ENCODE measurements around the gene LYST.
A peak's percentile ranks its signal among the peaks of the same experiment; 100 is the strongest.
"Not testable (repeated sequence)": the region's sequence is repeated elsewhere in the genome, so short reads cannot be mapped to it uniquely, and the experiment has no call there.

LYST gene

GRCh38 chr1:235858766-235859165 is 7.9 kb downstream of the LYST start:
- no peak for DNase-seq

GRCh38 chr1:235857756-235858155 is 8.9 kb downstream of the LYST start:
- no peak for DNase-seq

DNA sequence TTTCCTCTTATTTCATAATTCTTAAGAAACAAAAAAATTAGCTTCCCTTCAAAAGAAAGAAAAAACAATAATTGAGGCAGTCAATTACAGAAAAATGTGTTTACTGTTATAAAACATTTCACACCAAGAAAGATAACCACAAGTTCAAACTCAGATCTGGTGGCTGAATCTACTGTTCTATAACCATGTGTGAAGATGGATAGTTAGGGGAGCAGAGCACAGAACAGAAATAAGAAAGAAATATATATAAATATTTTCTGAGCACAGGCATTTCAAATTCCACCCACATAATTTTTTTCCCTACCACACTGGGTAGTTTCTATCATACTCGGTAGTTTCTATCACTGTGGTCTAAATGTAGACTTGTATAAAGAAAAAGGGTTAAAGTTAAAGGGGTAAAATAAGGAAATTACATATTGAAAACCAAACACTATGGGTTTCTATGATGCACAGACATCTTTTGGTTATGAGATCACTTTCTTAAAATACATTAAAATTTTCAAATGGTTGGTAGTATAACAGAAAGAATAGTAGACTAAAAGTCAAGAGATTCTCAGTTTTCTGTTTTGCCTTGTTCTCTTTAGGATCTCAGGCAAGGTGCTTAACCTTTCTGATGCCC is 10.8 kb downstream of the LYST start:
- no peak for DNase-seq

- DNase-seq = no peak
Measured at GRCh38 chr1:235854347-235854746, 12.4 kb downstream of the LYST start.

DNA sequence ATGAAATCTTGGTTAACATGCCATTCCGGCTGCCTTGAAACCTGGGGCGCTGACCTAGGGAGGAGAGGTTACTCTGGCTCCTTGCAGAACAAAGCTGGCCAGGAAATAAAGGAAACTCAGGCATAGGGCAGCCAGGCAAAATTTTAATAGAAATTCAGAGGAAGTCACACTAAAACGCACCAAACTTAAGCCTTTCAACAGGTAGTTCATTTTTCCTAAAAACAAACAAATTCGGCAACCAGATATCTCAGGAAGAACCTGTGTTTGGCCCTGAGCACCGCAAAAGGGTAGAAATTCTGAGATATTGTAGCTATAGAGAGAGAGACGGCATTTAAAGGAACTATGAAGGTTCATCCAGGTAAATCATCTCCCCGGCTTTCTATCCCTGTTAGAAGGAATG is 13.1 kb downstream of the LYST start:
- no peak for DNase-seq

DNA sequence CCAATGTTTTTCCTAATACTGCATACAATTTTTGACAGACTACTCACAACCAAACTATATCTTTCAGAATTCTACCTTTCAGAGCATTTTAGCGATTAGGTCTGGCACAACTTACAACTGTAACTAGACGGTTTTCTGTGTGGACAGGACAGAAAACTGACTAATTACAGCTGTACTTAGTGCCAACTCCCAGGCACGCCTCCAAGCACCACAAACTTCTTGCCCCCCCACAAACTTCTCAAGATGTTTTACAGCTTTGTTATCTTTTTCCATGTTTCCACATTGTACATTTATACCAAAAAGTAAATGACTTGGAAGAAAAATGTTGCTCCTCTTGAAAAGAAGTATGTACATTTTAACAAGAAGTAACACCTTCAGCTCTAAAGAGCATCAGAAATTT is 13.8 kb downstream of the LYST start:
- DNase-seq = no peak

DNA sequence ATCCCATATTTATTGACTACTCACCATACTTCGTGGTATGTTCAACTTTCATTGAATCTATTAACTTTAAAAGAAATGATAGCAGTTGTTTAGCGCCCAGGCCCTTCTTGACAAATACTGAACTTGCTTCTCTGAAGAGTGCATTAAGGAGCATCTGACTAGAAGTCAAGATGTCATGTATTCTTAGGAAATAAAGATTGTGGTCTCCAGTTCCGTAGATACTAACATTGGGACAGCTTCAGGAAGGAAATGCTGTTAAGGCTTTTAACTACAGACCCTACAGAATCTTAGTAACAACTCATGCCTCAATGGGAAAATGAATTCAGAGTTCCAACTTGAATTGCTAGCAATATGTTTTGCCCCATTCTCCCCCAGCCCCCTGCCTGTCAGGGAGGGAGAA is 14.8 kb downstream of the LYST start:
- DNase-seq = no peak

DNA sequence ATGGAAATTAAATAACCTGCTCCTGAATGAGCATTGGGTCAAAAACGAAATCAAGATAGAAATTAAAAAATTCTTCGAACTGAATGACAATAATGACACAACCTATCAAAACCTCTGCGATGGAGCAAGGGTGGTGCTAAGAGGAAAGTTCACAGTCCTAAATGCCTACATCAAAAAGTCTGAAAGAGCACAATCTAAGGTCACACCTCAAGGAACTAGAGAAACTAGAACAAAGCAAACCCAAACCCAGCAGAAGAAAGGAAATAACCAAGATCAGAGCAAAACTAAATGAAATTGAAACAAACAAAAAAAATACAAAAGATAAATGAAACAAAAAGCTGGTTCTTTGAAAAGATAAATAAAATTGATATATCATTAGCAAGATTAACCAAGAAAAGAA is 18.5 kb downstream of the LYST start:
- not testable (repeated sequence) for DNase-seq

- DNase-seq = not testable (repeated sequence)
Measured at GRCh38 chr1:235845656-235846107, 21.0 kb downstream of the LYST start.

- DNase-seq = no peak
Measured at GRCh38 chr1:235844776-235845175, 21.9 kb downstream of the LYST start.

GRCh38 chr1:235843461-235843961 is 23.2 kb downstream of the LYST start:
- DNase-seq = no peak

DNA sequence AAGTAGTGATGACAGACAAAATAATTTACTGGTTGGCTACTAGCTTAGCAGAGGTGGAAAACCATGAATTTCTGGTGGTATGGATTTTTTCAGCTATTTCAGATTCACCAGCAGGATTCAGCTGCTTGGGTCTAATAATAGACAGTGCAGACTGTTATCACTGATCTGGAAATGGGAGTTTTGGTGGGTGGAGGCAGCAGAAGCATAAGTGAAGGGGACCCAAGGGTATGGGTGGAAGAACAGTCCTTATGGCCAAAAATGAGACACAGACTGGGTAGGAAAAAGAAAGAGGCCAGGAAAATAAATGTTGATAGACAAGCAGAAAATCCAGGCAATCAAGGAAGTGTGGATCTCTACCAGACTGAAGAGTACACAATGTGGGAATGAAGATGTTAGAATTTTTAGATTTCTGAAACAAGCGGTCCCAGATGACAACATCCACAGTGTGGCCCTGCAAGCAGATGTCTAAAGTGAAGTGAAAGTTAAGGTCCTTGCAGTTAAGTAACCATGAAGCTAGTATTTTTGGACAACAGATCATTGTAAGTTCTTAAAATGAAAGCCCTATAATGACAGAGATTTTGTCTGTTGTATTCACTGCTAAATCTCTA is 24.7 kb downstream of the LYST start:
- no peak for DNase-seq

DNA sequence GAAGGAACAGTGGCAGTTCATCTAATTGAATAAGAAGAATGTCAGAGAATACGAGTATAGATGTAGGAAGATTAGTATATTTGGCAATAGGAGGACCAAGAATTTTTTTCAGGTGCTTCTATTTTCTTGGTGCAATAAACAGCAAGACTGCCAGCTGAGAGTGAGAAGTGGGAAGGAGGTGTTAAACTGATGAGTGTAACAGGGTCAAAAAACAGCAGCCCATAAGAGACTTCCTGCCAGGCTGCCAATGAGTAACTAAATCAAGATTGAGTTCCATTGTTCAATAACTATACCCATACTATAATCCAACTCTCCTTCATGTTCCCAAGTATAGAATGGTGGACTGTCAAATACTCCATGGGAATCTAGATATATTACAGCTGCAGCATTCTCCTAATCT is 28.7 kb downstream of the LYST start:
- no peak for DNase-seq

DNA sequence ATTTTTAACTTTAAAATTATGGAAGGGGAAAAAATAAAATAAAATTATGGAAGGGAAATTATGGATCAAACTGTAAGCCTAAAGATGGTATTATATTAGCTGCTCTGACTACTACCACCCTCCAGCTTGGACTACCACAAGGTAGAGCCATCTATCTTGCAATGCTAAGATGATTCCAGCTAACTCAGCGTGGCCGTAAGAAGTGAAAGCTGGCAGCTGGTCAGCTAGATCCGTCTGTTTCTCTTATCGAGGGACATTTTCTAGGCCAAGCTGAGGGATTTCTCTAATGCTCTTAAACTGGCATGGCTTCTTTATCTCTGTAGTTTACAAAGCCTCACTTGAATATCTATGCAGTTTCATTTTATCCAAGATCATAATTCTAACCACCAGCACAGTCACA is 31.5 kb downstream of the LYST start:
- DNase-seq = no peak

DNA sequence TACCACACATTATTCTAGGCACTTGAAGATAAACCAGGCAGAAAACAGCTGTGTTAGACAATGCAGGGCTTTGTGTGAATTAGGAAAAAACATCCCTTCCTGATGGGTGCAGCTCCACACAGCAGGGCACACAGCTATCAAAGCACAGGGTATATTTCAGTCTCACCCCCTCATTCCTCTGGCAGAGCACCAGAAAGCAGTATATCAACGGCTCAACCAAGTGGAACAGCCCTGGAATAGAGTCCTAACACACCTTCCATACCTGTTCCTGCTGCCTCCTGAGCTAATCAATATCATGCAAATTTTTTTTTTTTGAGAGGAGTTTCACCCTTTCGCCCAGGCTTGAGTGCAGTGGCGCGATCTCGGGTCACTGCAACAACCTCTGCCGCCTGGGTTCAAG is 32.1 kb downstream of the LYST start:
- DNase-seq = no peak

- DNase-seq = no peak
Measured at GRCh38 chr1:235832011-235832410, 34.7 kb downstream of the LYST start.

- DNase-seq = peak; percentile 23 to 34
Measured at GRCh38 chr1:235831148-235831547, 35.6 kb downstream of the LYST start.

DNA sequence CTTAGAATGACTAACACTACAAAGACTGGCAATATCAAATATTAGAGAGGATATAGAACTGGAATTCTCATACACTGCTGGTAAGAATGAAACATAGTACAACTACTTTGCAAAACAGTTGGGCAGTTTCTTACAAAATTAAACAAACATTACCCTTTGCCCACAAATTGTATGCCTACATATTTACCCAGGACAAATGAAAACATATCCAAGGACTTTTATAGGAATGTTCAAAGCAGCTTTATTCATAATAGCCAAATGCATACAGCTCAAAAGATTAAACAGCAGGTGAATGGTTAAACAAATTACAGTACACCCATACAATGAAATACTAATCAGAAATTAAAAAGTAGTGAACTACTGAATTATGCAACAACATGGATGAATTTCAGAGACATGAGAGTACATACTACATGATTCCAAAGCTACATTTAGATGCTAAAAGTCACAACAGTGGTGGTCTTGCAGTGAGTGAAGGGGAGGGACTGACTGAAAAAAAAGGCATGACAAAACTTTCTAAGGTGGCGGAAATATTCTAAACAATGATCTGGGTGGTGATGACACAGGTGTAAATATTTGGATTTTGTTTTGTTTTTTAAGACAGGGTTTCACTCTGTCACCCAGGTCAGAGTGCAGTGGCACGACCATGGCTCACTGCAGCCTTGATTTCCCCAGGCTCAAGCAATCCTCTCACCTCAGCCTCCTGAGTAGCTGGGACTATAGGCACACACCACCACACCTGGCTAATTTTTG is 40.4 kb downstream of the LYST start:
- no peak for DNase-seq

- DNase-seq = no peak
Measured at GRCh38 chr1:235825229-235825628, 41.5 kb downstream of the LYST start.

- DNase-seq = no peak
Measured at GRCh38 chr1:235823684-235824083, 43.0 kb downstream of the LYST start.

DNA sequence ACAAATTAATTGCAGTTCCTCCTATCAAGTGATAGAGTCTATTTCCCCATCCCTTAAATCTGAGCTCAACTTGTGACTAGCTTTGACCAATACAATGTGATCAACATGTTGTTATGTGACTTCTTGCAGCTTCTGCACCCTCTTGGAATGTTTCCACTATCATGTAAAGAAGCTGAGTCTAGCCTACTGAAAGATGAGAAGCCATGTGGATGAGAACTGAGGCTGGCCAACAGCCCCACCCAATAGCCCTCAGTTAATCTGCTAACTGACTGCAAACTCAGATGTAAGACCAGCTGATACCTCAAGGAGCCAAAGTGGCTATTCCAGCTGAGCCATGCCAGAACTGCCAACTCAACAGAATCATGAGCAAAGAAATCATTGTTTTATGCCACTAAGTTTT is 44.0 kb downstream of the LYST start:
- no peak for DNase-seq

DNA sequence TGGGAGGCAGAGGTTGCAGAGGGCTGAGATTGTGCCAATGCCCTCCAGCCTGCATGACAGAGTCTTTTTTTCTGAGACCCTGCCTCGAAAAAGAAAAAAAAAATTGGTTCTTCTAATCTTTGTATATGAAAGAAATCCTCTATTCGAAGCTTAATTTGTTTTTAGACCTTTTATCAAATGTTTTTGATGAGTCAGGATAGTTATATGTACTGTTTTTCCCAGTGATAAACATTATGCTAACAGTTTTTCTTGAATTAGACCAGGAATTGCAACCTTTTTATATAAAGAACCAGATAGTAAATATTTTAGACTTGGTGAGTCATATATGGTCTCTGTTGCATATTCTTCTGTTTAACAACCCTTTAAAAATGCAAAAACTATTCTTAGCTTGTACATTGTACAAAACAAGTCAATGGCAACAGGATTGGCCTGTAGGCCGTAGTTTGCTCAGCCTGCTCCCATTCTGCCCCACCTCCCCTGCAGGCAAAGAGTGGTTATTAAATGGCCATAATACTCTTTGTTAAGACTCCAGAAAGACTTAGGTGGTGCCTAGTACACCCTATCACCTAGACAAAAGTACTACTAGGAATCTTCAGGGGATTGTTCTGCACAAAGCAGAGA is 45.2 kb downstream of the LYST start:
- no peak for DNase-seq

GRCh38 chr1:235820061-235820460 is 46.6 kb downstream of the LYST start:
- no peak for DNase-seq

All from stimulated activated CD4-positive, alpha-beta T cell treated with anti-CD3 and anti-CD28 coated beads, Interleukin-2, amount 100 ng/mL, for 48 hours (primary cell).